ENCODE results near the gene MLLT3. TPM values are rescaled to one million over a fixed set of nuclear protein-coding genes. Genes with fewer than 3 reads are reported as not detected.

Gene MLLT3
- total RNA-seq, 2 donors from 2014 or later: 5.6 to 5.7 TPM

- Histone ChIP-seq H3K27ac (no peak overlapping the region), H3K4me3 (no peak overlapping the region), H3K36me3 (replicated peaks in 1 of 2; ENCODE audit: insufficient read depth in 1 of 2, low read depth in 2 of 2) (no peaks in the 10 kb centered on the region), H3K9me3 (no peaks in the 10 kb centered on the region), H3K4me1 (no peaks in the 10 kb centered on the region), H3K27me3 (no peaks in the 10 kb centered on the region)
- peak; percentile 35 for ATAC-seq
- TF ChIP-seq POLR2A (IDR thresholded peaks at IDR 0.05) (no peak), CTCF (IDR thresholded peaks at IDR 0.05) (no peak)
- intact Hi-C loops (cut with DNase I): no loop called here
- DNase-seq: no peak
- WGBS, 2 donors: 91 to 92% methylated on average over 11 of the region's 11 CpGs
Measured at GRCh38 chr9:20513126-20513913, 109.0 kb downstream of the MLLT3 start.

- H3K4me3 ChIP-seq: no peak overlapping the region
- no peak for ATAC-seq
- no peaks in the 10 kb centered on the region for H3K36me3 ChIP-seq (replicated peaks in 1 of 2; ENCODE audit: insufficient read depth in 1 of 2, low read depth in 2 of 2)
- no peak for DNase-seq
- intact Hi-C loops (cut with DNase I): no loop called here
- H3K27ac ChIP-seq: no peak overlapping the region
- no peaks in the 10 kb centered on the region for H3K9me3 ChIP-seq
- TF ChIP-seq CTCF (IDR thresholded peaks at IDR 0.05): no peak
- WGBS, 2 donors: 70 to 78% methylated on average over 2 of the region's 2 CpGs
- no peaks in the 10 kb centered on the region for H3K4me1 ChIP-seq
- H3K27me3 ChIP-seq: no peaks in the 10 kb centered on the region
Measured at GRCh38 chr9:20512636-20513035, 109.7 kb downstream of the MLLT3 start.

GRCh38 chr9:20512106-20512505, 110.2 kb downstream of the MLLT3 start:
- ATAC-seq (peak; percentile 35), DNase-seq (no peak)
- H3K27me3 ChIP-seq: no peaks in the 10 kb centered on the region
- TF ChIP-seq CTCF (IDR thresholded peaks at IDR 0.05) (no peak), POLR2A (IDR thresholded peaks at IDR 0.05) (no peak)
- no peaks in the 10 kb centered on the region for H3K36me3 ChIP-seq (replicated peaks in 1 of 2; ENCODE audit: insufficient read depth in 1 of 2, low read depth in 2 of 2)
- no peaks in the 10 kb centered on the region for H3K4me1 ChIP-seq
- 57 to 59% methylated on average over 2 of the region's 2 CpGs for WGBS, 2 donors
- H3K4me3 ChIP-seq: no peak overlapping the region
- no peak overlapping the region for H3K27ac ChIP-seq
- H3K9me3 ChIP-seq: no peaks in the 10 kb centered on the region
- intact Hi-C loops (cut with DNase I): no loop called here

- intact Hi-C loops (cut with DNase I): no loop called here
- no peak for TF ChIP-seq POLR2A (IDR thresholded peaks at IDR 0.05)
- no peak for TF ChIP-seq CTCF (IDR thresholded peaks at IDR 0.05)
- no peak for DNase-seq
- no peaks in the 10 kb centered on the region for H3K27me3 ChIP-seq
- no peaks in the 10 kb centered on the region for H3K9me3 ChIP-seq
- no peaks in the 10 kb centered on the region for H3K36me3 ChIP-seq (replicated peaks in 1 of 2; ENCODE audit: insufficient read depth in 1 of 2, low read depth in 2 of 2)
- no peaks in the 10 kb centered on the region for H3K4me1 ChIP-seq
- 100% methylated on average over 1 of the region's 1 CpG for WGBS, 2 donors
- H3K27ac ChIP-seq: no peak overlapping the region
- no peak for ATAC-seq
- no peak overlapping the region for H3K4me3 ChIP-seq
Measured at GRCh38 chr9:20511686-20512085, 110.6 kb downstream of the MLLT3 start.

- intact Hi-C loops (cut with DNase I): no loop called here
- H3K4me1 ChIP-seq: no peaks in the 10 kb centered on the region
- H3K27ac ChIP-seq: no peak overlapping the region
- DNase-seq: no peak
- ATAC-seq: no peak
- no peaks in the 10 kb centered on the region for H3K27me3 ChIP-seq
- WGBS, 2 donors: 72 to 73% methylated on average over 3 of the region's 3 CpGs
- no peaks in the 10 kb centered on the region for H3K9me3 ChIP-seq
- no peak for TF ChIP-seq POLR2A (IDR thresholded peaks at IDR 0.05)
- no peak for TF ChIP-seq CTCF (IDR thresholded peaks at IDR 0.05)
- H3K36me3 ChIP-seq (replicated peaks in 1 of 2; ENCODE audit: insufficient read depth in 1 of 2, low read depth in 2 of 2): no peaks in the 10 kb centered on the region
- no peak overlapping the region for H3K4me3 ChIP-seq
Measured at GRCh38 chr9:20509466-20509865, 112.8 kb downstream of the MLLT3 start.

Data from body of pancreas (tissue), 4 donors.